Measurements from ENCODE around the gene HOXD1.

DNA sequence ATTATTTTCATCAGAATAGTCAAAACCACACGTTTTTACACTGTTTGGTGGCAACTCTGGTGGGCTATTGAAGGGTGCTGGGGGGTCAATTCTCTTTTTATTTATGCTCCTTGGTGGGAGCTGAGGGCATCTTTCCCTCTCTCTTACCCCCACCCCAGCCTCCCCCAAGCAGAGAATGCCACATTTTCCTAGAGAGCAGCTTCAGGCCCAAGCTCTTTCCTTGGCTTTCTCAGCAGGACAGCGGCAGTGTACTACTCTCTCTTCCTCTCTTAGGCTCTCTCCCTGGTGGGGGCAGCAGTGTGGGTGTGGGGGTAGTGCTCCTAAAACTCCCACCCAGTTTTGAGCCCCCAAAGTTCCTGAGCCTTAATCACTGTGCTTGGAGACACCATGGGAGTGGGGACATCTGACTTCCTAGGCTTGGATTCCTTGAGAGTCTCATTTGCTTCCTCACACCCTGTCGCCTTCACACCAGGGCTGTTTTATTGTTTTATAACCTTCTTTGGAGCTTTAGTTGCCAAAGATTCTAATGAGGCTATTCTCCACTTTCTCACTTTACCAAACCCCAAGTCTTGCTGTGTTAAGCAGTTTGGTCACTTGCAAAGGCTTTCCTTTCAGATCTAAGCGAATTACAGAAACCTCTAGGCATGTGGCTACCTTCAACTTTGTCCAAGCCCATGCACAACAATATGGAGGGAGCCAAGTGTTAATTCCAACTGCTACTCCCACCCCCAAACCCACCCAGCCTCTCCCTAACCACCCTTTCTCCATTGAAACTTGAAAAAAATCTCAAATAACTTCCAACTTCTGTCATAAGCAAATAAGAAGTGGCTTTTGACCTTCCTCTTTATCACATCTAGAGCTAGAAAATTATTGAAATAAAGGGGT, 43.1 kb upstream of the HOXD1 start:
- TF ChIP-seq YY1 (IDR thresholded peaks at IDR 0.05; ENCODE audit: insufficient read depth, insufficient read length) (no peak), SUZ12 (IDR thresholded peaks at IDR 0.05; ENCODE audit: extremely low read depth, insufficient read depth, insufficient read length) (no peak)

Measured in NT2/D1 (cell line).